ENCODE measurements around the gene ITSN1.

DNA sequence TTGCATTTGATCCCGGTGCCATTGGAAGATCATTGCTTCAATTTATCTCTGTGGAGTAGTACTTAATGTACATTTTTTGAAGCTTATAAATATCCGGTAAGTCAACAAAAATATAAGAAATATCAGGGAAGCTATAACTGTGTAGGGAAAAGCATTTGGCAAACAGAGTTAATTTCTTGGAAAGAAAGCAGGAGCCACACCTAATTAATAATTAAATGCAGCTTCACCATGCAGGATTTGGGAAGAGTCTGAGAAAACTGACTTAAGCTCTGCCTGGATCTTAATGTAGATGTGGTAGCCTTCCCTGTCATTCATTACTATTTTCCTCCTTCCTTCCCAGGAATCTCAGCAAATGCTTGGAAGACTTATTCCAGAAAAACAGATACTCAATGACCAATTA, 138.8 kb downstream of the ITSN1 start:
- TF ChIP-seq EZH2 (IDR thresholded peaks at IDR 0.05; ENCODE audit: insufficient read depth, poor library complexity, severe bottlenecking) (no peak), EZH2phosphoT487 (IDR thresholded peaks at IDR 0.05; ENCODE audit: insufficient read depth, low read depth) (no peak)
